H9 (cell line): Measurements from ENCODE around the gene DMD. TPM values are rescaled to one million over a fixed set of nuclear protein-coding genes. Genes with fewer than 3 reads are reported as not detected.

Source experiments
- DNase-seq: peaks from one replicate; pipeline ENCODE4 v3.0.0-alpha.2; 2017
- H2AFZ ChIP-seq: one replicate; pipeline ENCODE4 v1.6.1; 2013; ENCODE audit warnings: mild to moderate bottlenecking, low read length, control low read depth, moderate library complexity
- H2AK5ac ChIP-seq: 2 replicates; pipeline ENCODE4 v1.6.1; 2013; ENCODE audit warnings: low read length, control low read depth, mixed read lengths; ENCODE audit not compliant: insufficient read length
- H2BK120ac ChIP-seq: one replicate; pipeline ENCODE4 v1.6.1; 2013; ENCODE audit warnings: low read depth, mild to moderate bottlenecking, low read length, control low read depth, inconsistent platforms; ENCODE audit not compliant: poor library complexity, severe bottlenecking
- H2BK12ac ChIP-seq: 2 replicates; pipeline ENCODE4 v1.6.1; 2013; ENCODE audit warnings: low read length, control low read depth, mixed read lengths, low read depth; ENCODE audit not compliant: insufficient read length
- H2BK15ac ChIP-seq: 2 replicates; pipeline ENCODE4 v1.6.1; 2013; ENCODE audit warnings: low read depth, low read length, control low read depth
- H2BK20ac ChIP-seq: one replicate; pipeline ENCODE4 v1.6.1; 2013; ENCODE audit warnings: low read depth, mild to moderate bottlenecking, low read length, control low read depth, inconsistent platforms; ENCODE audit not compliant: poor library complexity, severe bottlenecking
- H2BK5ac ChIP-seq: 2 replicates; pipeline ENCODE4 v1.6.1; 2013; ENCODE audit warnings: low read length, control low read depth, mixed read lengths; ENCODE audit not compliant: insufficient read length
- H3K14ac ChIP-seq: 2 replicates; pipeline ENCODE4 v1.6.1; 2013; ENCODE audit warnings: low read length, control low read depth; ENCODE audit not compliant: insufficient read depth
- H3K18ac ChIP-seq: 2 replicates; pipeline ENCODE4 v1.6.1; 2013; ENCODE audit warnings: low read depth, mild to moderate bottlenecking, mixed read lengths, low read length, control low read depth; ENCODE audit not compliant: insufficient read length
- H3K23ac ChIP-seq: 2 replicates; pipeline ENCODE4 v1.6.1; 2013; ENCODE audit warnings: low read length, control low read depth, mixed read lengths, low read depth; ENCODE audit not compliant: insufficient read length
- H3K23me2 ChIP-seq: 2 replicates; pipeline ENCODE4 v1.6.1; 2013; ENCODE audit warnings: low read depth, mild to moderate bottlenecking, mixed read lengths, low read length, control low read depth; ENCODE audit not compliant: insufficient read length, poor library complexity, severe bottlenecking
- H3K27ac ChIP-seq: 2 replicates; pipeline ENCODE4 v1.5.1; 2013; ENCODE audit warnings: low read length, control low read depth, mixed read lengths, low read depth; ENCODE audit not compliant: insufficient read length
- H3K27me3 ChIP-seq: 2 replicates; pipeline ENCODE4 v1.6.1; 2013; ENCODE audit warnings: low read length, control low read depth, inconsistent platforms; ENCODE audit not compliant: insufficient read depth
- H3K4ac ChIP-seq: 2 replicates; pipeline ENCODE4 v1.6.1; 2013; ENCODE audit warnings: low read depth, mild to moderate bottlenecking, control low read depth, inconsistent platforms, low read length, moderate library complexity
- H3K4me1 ChIP-seq: 2 replicates; pipeline ENCODE4 v1.6.1; 2013; ENCODE audit warnings: low read length, control low read depth, inconsistent platforms; ENCODE audit not compliant: insufficient read depth
- H3K4me2 ChIP-seq: 2 replicates; pipeline ENCODE4 v1.6.1; 2013; ENCODE audit warnings: low read length, control low read depth, mixed read lengths; ENCODE audit not compliant: insufficient read length, insufficient read depth
- H3K56ac ChIP-seq: 2 replicates; pipeline ENCODE4 v1.6.1; 2013; ENCODE audit warnings: low read depth, mild to moderate bottlenecking, mixed read lengths, low read length, control low read depth; ENCODE audit not compliant: insufficient read length
- H3K79me1 ChIP-seq: 2 replicates; pipeline ENCODE4 v1.6.1; 2013; ENCODE audit warnings: low read depth, mild to moderate bottlenecking, moderate library complexity, low read length, control low read depth, inconsistent platforms; ENCODE audit not compliant: insufficient read depth, poor library complexity, severe bottlenecking
- H3K79me2 ChIP-seq: 2 replicates; pipeline ENCODE4 v1.6.1; 2013; ENCODE audit warnings: low read length, control low read depth, inconsistent platforms; ENCODE audit not compliant: insufficient read depth
- H3K9ac ChIP-seq: 2 replicates; pipeline ENCODE4 v1.6.1; 2013; ENCODE audit warnings: low read length, control low read depth, mixed read lengths; ENCODE audit not compliant: insufficient read length; ENCODE audit errors: extremely low read depth
- H3K9me3 ChIP-seq: one replicate; pipeline ENCODE4 v1.6.1; 2013; ENCODE audit warnings: low read depth, low read length, inconsistent platforms; ENCODE audit not compliant: control insufficient read depth
- H3T11ph ChIP-seq: one replicate; pipeline ENCODE4 v1.6.1; 2013; ENCODE audit warnings: mild to moderate bottlenecking, low read length, control low read depth, inconsistent platforms
- H4K20me1 ChIP-seq: one replicate; pipeline ENCODE4 v1.6.1; 2013; ENCODE audit not compliant: control insufficient read depth, insufficient read length, insufficient read depth
- H4K5ac ChIP-seq: 2 replicates; pipeline ENCODE4 v1.6.1; 2013; ENCODE audit warnings: low read depth, mild to moderate bottlenecking, mixed read lengths, low read length, control low read depth; ENCODE audit not compliant: insufficient read length
- H4K8ac ChIP-seq: replicated peaks from 2 replicates; pipeline ENCODE4 v1.6.1; 2013; ENCODE audit warnings: low read length, control low read depth, mixed read lengths, low read depth; ENCODE audit not compliant: insufficient read length
- H4K91ac ChIP-seq: 2 replicates; pipeline ENCODE4 v1.6.1; 2013; ENCODE audit warnings: low read depth, mild to moderate bottlenecking, moderate library complexity, mixed read lengths, low read length, control low read depth; ENCODE audit not compliant: insufficient read length
- H3K27ac Mint-ChIP-seq, 3 experiments: 2 replicates in 2 of 3; 3 replicates in 1 of 3; pipeline ENCODE4 v1.8.0; 2020 to 2021; ENCODE audit warnings: mixed read lengths in 3 of 3, mild to moderate bottlenecking in 1 of 3, moderate library complexity in 1 of 3
- H3K27me3 Mint-ChIP-seq: 2 replicates; pipeline ENCODE4 v1.8.0; 2021; ENCODE audit warnings: low read depth, mild to moderate bottlenecking, moderate library complexity, mixed read lengths
- H3K36me3 Mint-ChIP-seq, 3 experiments: 2 replicates in 2 of 3; 3 replicates in 1 of 3; pipeline ENCODE4 v1.8.0; 2020 to 2021; ENCODE audit warnings: low read depth in 3 of 3, mixed read lengths in 3 of 3; ENCODE audit not compliant: insufficient read depth in 1 of 3
- H3K4me1 Mint-ChIP-seq, 2 experiments: 2 replicates each; pipeline ENCODE4 v1.8.0; 2020; ENCODE audit warnings: mixed read lengths in 2 of 2
- H3K4me3 Mint-ChIP-seq, 2 experiments: 2 replicates in 1 of 2; 3 replicates in 1 of 2; pipeline ENCODE4 v1.8.0; 2020 to 2021; ENCODE audit warnings: mild to moderate bottlenecking in 2 of 2, mixed read lengths in 2 of 2, moderate library complexity in 1 of 2
- H3K9me3 Mint-ChIP-seq, 2 experiments: 2 replicates in 1 of 2; 3 replicates in 1 of 2; pipeline ENCODE4 v1.8.0; 2020; ENCODE audit warnings: mild to moderate bottlenecking in 2 of 2, mixed read lengths in 2 of 2, moderate library complexity in 1 of 2
- WGBS: extraction: QIAGEN DNeasy Blood & Tissue Kit; methylation state at CpG from one replicate; pipeline ENCODE4 v1.1.7; 2013; ENCODE audit warnings: missing lambda C conversion rate, low lambda C conversion rate, mixed read lengths; ENCODE audit not compliant: insufficient read length; ENCODE audit errors: extremely low coverage; 5-methylcytosine and 5-hydroxymethylcytosine counted together
- total RNA-seq: library from RNA; stranded (reverse); gene quantifications from 2 replicates; pipeline ENCODE4 v1.2.1, GENCODE V29; 2021
- TF ChIP-seq, protein P1 (sequence below): fragments of 200-600 bp; sonication (generic); conservative IDR thresholded peaks from 3 replicates; pipeline ENCODE4 v1.8.0; 2021; ENCODE audit warnings: antibody characterized with exemption, mild to moderate bottlenecking

DMD gene
- total RNA-seq, 1 experiment from 2014 or later = 3.8 TPM

DNA sequence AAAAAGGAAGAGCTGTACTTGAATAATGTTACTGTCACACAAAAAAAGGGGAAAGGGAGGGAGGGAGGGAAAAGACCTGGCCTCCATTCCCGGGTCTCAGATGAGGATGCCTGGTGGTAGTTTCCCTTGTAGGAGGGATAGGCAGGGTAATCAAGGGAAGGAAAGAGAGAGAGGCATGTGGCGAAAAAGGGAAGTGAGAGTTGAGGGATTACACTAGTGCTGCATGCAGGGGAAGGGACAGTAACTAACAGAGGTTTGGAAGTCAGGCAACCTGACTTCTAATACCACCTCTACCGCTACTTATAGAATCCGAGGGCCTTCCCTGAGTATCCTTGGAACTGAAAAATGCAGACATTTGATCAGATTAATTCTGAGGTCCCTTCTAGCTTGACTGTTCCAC is 1317.8 kb downstream of the DMD start:
- no peak overlapping the region for H3T11ph ChIP-seq
- H3K4me2 ChIP-seq = no peak overlapping the region
- Mint-ChIP-seq H3K9me3 (peaks cover 29 to 40% of the 10 kb centered on the region in 2 experiments), H3K36me3 (no peaks in the 10 kb centered on the region), H3K27me3 (no peaks in the 10 kb centered on the region), H3K4me3 (no peak overlapping the region), H3K4me1 (no peaks in the 10 kb centered on the region), H3K27ac (no peak overlapping the region)
- no peaks in the 10 kb centered on the region for H3K23me2 ChIP-seq
- no peak overlapping the region for H2BK15ac ChIP-seq
- TF ChIP-seq, protein P1, sequence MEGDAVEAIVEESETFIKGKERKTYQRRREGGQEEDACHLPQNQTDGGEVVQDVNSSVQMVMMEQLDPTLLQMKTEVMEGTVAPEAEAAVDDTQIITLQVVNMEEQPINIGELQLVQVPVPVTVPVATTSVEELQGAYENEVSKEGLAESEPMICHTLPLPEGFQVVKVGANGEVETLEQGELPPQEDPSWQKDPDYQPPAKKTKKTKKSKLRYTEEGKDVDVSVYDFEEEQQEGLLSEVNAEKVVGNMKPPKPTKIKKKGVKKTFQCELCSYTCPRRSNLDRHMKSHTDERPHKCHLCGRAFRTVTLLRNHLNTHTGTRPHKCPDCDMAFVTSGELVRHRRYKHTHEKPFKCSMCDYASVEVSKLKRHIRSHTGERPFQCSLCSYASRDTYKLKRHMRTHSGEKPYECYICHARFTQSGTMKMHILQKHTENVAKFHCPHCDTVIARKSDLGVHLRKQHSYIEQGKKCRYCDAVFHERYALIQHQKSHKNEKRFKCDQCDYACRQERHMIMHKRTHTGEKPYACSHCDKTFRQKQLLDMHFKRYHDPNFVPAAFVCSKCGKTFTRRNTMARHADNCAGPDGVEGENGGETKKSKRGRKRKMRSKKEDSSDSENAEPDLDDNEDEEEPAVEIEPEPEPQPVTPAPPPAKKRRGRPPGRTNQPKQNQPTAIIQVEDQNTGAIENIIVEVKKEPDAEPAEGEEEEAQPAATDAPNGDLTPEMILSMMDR = no peak
- H3K14ac ChIP-seq = no peak overlapping the region
- H2BK120ac ChIP-seq = no peak overlapping the region
- no peak overlapping the region for H2BK12ac ChIP-seq
- no peak overlapping the region for H3K27ac ChIP-seq
- H4K8ac ChIP-seq = no peak overlapping the region
- WGBS = no CpG with 5 or more reads among the region's 4 CpGs
- H4K20me1 ChIP-seq = no peaks in the 10 kb centered on the region
- no peak overlapping the region for H2BK5ac ChIP-seq
- H2BK20ac ChIP-seq = no peak overlapping the region
- H3K27me3 ChIP-seq = no peaks in the 10 kb centered on the region
- DNase-seq = no peak
- no peak overlapping the region for H4K5ac ChIP-seq
- H3K79me2 ChIP-seq = no peaks in the 10 kb centered on the region
- no peak overlapping the region for H3K18ac ChIP-seq
- no peak overlapping the region for H3K56ac ChIP-seq
- no peaks in the 10 kb centered on the region for H3K9me3 ChIP-seq
- H3K23ac ChIP-seq = no peak overlapping the region
- no peak overlapping the region for H4K91ac ChIP-seq
- H3K4me1 ChIP-seq = no peaks in the 10 kb centered on the region
- H3K4ac ChIP-seq = no peak overlapping the region
- H3K79me1 ChIP-seq = no peaks in the 10 kb centered on the region
- H2AFZ ChIP-seq = no peak overlapping the region
- no peak overlapping the region for H2AK5ac ChIP-seq
- H3K9ac ChIP-seq = no peak overlapping the region
